ENCODE results near the gene ACSL6.

DNA sequence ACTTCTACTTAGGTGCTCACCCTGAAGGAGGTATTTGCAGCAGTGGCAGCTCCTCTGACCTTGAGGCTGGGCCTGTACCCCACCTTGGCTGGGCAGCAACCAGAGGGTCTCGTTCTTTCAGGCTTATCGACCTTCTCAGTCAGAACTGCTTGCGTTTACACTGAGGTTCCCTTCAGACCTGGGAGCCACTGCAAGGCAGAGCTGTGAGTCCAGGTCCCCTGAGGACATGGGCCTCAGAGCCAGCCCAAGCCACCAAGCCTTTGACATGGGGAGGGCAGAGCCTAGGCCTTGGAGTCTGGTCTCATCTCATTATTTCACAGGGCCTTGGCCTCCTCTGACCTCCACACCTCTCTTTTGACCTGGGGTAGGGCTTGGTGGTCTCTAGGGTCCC is 13.7 kb downstream of the ACSL6 start:
- no peak for TF ChIP-seq CTCF (IDR thresholded peaks at IDR 0.05)
- TF ChIP-seq ZFX (IDR thresholded peaks at IDR 0.05; ENCODE audit: borderline replicate concordance), result no peak
